RPMI7951 (cell line): ENCODE results near the gene CDH22. TPM values are rescaled to one million over a fixed set of nuclear protein-coding genes. Genes with fewer than 3 reads are reported as not detected.

Experiments
- total RNA-seq: library from RNA; depleted of rRNA; stranded (reverse); fragments of >200 nt; shearing (Covaris generic); gene quantifications from 2 replicates; pipeline ENCODE4 v1.2.3, GENCODE V29; 2014; rRNA removed

Gene CDH22
- total RNA-seq, 1 experiment from 2014 or later: not detected

Other genes starting within 250 kb of the CDH22 start
- gene NCOA5, start 218.5 kb downstream of the CDH22 start, total RNA-seq: 14.7 and 15.1 TPM in 2 replicates
- gene CD40, start 190.2 kb downstream of the CDH22 start, total RNA-seq: 0.72 and 1.7 TPM in 2 replicates
- 34.3 and 41.2 TPM in 2 replicates for gene ELMO2, start 98.1 kb upstream of the CDH22 start, total RNA-seq
- not detected in 2 replicates for gene ZNF334, start 205.1 kb upstream of the CDH22 start, total RNA-seq
- gene OCSTAMP, start 242.2 kb upstream of the CDH22 start, total RNA-seq: not detected in 2 replicates